PC-3 (cell line): ENCODE data around the gene BAX. TPM values are rescaled to one million over a fixed set of nuclear protein-coding genes. Genes with fewer than 3 reads are reported as not detected.

Experiments
- ATAC-seq: fragments of 200-7000 bp; cut with Tn5 transposase; 2 replicates; pipeline ENCODE4 v1.9.1; 2020; ENCODE audit warnings: mild to moderate bottlenecking, moderate library complexity
- BruUV-seq: library from RNA; stranded (reverse); fragments of 400-500 nt; replicated peaks from 2 replicates; lab custom pipeline; 2021; lab: Mats Ljungman, UMichigan
- CTCF ChIA-PET: fragments of 300-600 bp; sonication (Branson Sonifier 250); formaldehyde crosslinking; loops from one replicate; lab custom pipeline; 2022; ENCODE audit warnings: antibody characterized with exemption; lab: Charles Lee
- POLR2A ChIA-PET: fragments of 300-600 bp; sonication (Branson Sonifier 250); formaldehyde crosslinking; loops from one replicate; lab custom pipeline; 2022; ENCODE audit warnings: antibody characterized with exemption; ENCODE audit not compliant: unreplicated experiment; lab: Charles Lee
- DNase-seq: peaks from one replicate; pipeline ENCODE4 v3.0.0-alpha.2; 2015
- H2AFZ ChIP-seq: fragments of 300-600 bp; sonication (generic); 2 replicates; pipeline ENCODE4 v1.6.0; 2016; ENCODE audit warnings: antibody characterized with exemption, low read length
- H3F3A ChIP-seq: fragments of 300-600 bp; sonication (generic); one replicate; pipeline ENCODE4 v1.6.0; 2017; ENCODE audit warnings: antibody characterized with exemption, low read length, control low read depth, mild to moderate bottlenecking; ENCODE audit not compliant: unreplicated experiment
- H3K27ac ChIP-seq: fragments of 300-600 bp; sonication (generic); 2 replicates; pipeline ENCODE4 v1.5.1; 2016; ENCODE audit warnings: mild to moderate bottlenecking, low read length
- H3K27me3 ChIP-seq: fragments of 300-600 bp; sonication (generic); 2 replicates; pipeline ENCODE4 v1.6.1; 2016; ENCODE audit warnings: low read length, mixed read lengths
- H3K36me3 ChIP-seq: fragments of 300-600 bp; sonication (generic); 2 replicates; pipeline ENCODE4 v1.6.1; 2016; ENCODE audit warnings: low read depth, mixed run types, low read length, mixed read lengths
- H3K4me1 ChIP-seq: fragments of 300-600 bp; sonication (generic); 2 replicates; pipeline ENCODE4 v1.5.1; 2016; ENCODE audit warnings: low read length; ENCODE audit not compliant: insufficient read depth
- H3K4me2 ChIP-seq: fragments of 300-600 bp; sonication (generic); 2 replicates; pipeline ENCODE4 v1.6.0; 2016; ENCODE audit warnings: low read length
- H3K4me3 ChIP-seq: fragments of 300-600 bp; sonication (generic); 2 replicates; pipeline ENCODE4 v1.5.1; 2016; ENCODE audit warnings: mild to moderate bottlenecking, low read length, mixed read lengths
- H3K79me2 ChIP-seq: fragments of 300-600 bp; sonication (generic); 2 replicates; pipeline ENCODE4 v1.6.1; 2017; ENCODE audit warnings: low read length, mixed read lengths
- H3K9ac ChIP-seq: fragments of 300-600 bp; sonication (generic); 2 replicates; pipeline ENCODE4 v1.6.0; 2016; ENCODE audit warnings: mild to moderate bottlenecking, low read length
- H3K9me2 ChIP-seq: fragments of 300-600 bp; sonication (generic); replicated peaks from 2 replicates; pipeline ENCODE4 v1.6.1; 2016; ENCODE audit warnings: mixed run types, low read length, mixed read lengths
- H3K9me3 ChIP-seq: fragments of 300-600 bp; sonication (generic); 2 replicates; pipeline ENCODE4 v1.6.1; 2016; ENCODE audit warnings: low read length, mixed read lengths
- H4K20me1 ChIP-seq: fragments of 300-600 bp; sonication (generic); 2 replicates; pipeline ENCODE4 v1.6.1; 2016; ENCODE audit warnings: low read length, mixed read lengths
- EZH2 ChIP-seq: fragments of 300-600 bp; sonication (generic); IDR thresholded peaks from one replicate; pipeline ENCODE4 v1.6.1; 2017; ENCODE audit warnings: antibody characterized with exemption, mild to moderate bottlenecking, low read length; ENCODE audit not compliant: unreplicated experiment
- EZH2phosphoT487 ChIP-seq: fragments of 300-600 bp; sonication (generic); IDR thresholded peaks from 2 replicates; pipeline ENCODE4 v1.6.1; 2018; ENCODE audit warnings: mild to moderate bottlenecking, antibody characterized with exemption, low read length, borderline replicate concordance
- intact Hi-C: fragments of 100-400 bp; cut with micrococcal nuclease; formaldehyde crosslinking; loops from 2 replicates; pipeline ENCODE4 v1.9.0; 2023
- total RNA-seq: library from RNA; depleted of rRNA; stranded (reverse); fragments of >200 nt; gene quantifications from 2 replicates; pipeline ENCODE4 v1.2.3, GENCODE V29; 2014
- TF ChIP-seq, protein P1 (sequence below): fragments of 300-600 bp; sonication (generic); conservative IDR thresholded peaks from 2 replicates; pipeline ENCODE4 v1.5.1; 2017; ENCODE audit warnings: antibody characterized with exemption, low read depth, mild to moderate bottlenecking, low read length

Gene BAX
- total RNA-seq, 1 experiment from 2014 or later: 44.8 TPM

DNA sequence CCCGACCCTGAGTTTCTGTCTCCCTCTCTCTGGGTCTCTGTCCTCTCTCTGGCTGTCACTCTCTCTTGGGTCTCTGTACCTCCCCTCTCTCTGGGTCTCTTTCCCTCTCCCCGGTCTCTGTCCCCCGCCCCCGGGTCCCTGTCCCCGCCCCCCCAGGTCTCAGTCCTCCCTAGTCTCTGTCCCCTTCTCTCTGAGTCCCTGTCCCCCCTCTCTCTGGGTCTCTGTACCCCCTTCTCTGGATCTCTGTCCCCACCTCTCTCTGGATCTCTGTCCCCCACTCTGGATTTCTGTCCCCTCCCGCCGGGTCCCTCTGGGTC is 8.1 kb downstream of the BAX start:
- no peaks in the 10 kb centered on the region for H3K27me3 ChIP-seq
- no peak overlapping the region for H3K4me3 ChIP-seq
- no peaks in the 10 kb centered on the region for H3K9me3 ChIP-seq
- H3F3A ChIP-seq: peaks cover 5% of the 10 kb centered on the region
- H3K9me2 ChIP-seq: no peaks in the 10 kb centered on the region
- peaks cover 7% of the 10 kb centered on the region; the same call in 1 of the 2 replicates for H3K36me3 ChIP-seq
- H3K4me1 ChIP-seq: peaks cover 31% of the 10 kb centered on the region
- H3K9ac ChIP-seq: no peak overlapping the region
- intact Hi-C loops: no loop called here
- CTCF ChIA-PET: no interaction called here
- no TSS peak for BruUV-seq
- H3K4me2 ChIP-seq: no peak overlapping the region
- TF ChIP-seq EZH2 (no peak), EZH2phosphoT487 (no peak)
- TF ChIP-seq, protein P1, sequence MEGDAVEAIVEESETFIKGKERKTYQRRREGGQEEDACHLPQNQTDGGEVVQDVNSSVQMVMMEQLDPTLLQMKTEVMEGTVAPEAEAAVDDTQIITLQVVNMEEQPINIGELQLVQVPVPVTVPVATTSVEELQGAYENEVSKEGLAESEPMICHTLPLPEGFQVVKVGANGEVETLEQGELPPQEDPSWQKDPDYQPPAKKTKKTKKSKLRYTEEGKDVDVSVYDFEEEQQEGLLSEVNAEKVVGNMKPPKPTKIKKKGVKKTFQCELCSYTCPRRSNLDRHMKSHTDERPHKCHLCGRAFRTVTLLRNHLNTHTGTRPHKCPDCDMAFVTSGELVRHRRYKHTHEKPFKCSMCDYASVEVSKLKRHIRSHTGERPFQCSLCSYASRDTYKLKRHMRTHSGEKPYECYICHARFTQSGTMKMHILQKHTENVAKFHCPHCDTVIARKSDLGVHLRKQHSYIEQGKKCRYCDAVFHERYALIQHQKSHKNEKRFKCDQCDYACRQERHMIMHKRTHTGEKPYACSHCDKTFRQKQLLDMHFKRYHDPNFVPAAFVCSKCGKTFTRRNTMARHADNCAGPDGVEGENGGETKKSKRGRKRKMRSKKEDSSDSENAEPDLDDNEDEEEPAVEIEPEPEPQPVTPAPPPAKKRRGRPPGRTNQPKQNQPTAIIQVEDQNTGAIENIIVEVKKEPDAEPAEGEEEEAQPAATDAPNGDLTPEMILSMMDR: no peak
- H4K20me1 ChIP-seq: 0 out of 2 replicates have a peak, but pooled peaks cover 5% of the 10 kb centered on the region
- DNase-seq: no peak
- H2AFZ ChIP-seq: no peak overlapping the region
- H3K79me2 ChIP-seq: peaks cover 14% of the 10 kb centered on the region
- no peak for ATAC-seq
- POLR2A ChIA-PET: no interaction called here
- H3K27ac ChIP-seq: no peak overlapping the region

DNA sequence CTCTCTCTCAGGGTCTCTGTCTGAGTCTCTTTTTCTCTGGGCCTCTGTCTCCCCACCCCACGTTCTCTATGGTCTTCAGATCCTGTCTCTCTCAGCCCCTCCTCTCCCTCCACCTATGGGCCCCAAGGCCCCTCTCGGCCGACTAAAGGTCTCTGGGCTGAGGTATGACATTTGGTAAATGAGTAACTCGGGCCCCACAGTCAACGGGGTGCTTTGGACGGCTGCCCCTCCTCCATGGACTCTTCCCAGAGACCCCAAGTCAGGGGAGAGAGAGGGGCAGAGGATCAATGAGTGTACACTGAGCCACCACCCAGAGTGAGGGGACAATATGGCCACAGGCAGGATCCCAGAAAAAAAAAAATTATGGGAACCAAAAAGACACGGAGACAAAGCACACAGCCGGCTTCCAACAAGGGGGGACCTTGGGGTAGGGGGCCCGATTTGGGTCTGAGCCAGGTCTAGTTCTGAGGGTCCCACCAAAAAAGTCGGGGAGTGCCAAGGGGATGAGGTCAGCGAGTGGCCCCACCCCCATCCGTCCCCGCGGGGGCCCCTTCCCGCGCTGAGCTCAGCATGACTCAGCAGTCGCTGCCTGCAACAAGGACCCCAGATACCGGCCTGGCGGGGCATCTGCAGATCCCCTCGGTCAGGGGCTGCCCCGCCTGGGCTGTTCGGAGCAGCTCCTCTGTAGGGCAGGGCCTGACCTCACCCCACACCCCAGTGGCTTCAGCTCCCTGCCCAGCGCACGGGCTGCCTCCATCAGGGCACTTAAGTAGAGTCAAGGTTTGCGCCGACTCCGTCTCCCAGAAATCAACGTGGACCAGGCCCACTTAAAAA is 8.9 kb downstream of the BAX start:
- H3K9me2 ChIP-seq: no peaks in the 10 kb centered on the region
- TF ChIP-seq EZH2phosphoT487 (no peak), EZH2 (no peak)
- TF ChIP-seq, protein P1: no peak
- peak overlapping the region; percentile 40 for H3K4me2 ChIP-seq
- ChIA-PET CTCF (no interaction called here), POLR2A (interaction anchor here (0.7 kb wide), 1 partner anchor 90 kb away, joined by 3 read pairs; no protein-coding TSS in a partner anchor)
- peaks cover 14% of the 10 kb centered on the region for H3K79me2 ChIP-seq
- H4K20me1 ChIP-seq: 0 out of 2 replicates have a peak, but pooled peaks cover 5% of the 10 kb centered on the region
- no TSS peak for BruUV-seq
- no peak for ATAC-seq
- peak overlapping the region; percentile 32 for H3K9ac ChIP-seq
- H2AFZ ChIP-seq: peak overlapping the region; percentile 3; the same call in 1 of the 2 replicates
- H3K27ac ChIP-seq: peak overlapping the region; percentile 80
- peaks cover 5% of the 10 kb centered on the region for H3F3A ChIP-seq
- no peaks in the 10 kb centered on the region for H3K27me3 ChIP-seq
- intact Hi-C loops: no loop called here
- peak; percentile 43 for DNase-seq
- H3K36me3 ChIP-seq: peaks cover 7% of the 10 kb centered on the region; the same call in 1 of the 2 replicates
- no peaks in the 10 kb centered on the region for H3K9me3 ChIP-seq
- H3K4me3 ChIP-seq: no peak overlapping the region; the same call in 1 of the 2 replicates
- peaks cover 31% of the 10 kb centered on the region for H3K4me1 ChIP-seq
